ENCODE measurements around the gene PIEZO2.
A peak's percentile ranks its signal among the peaks of the same experiment; 100 is the strongest.

DNA sequence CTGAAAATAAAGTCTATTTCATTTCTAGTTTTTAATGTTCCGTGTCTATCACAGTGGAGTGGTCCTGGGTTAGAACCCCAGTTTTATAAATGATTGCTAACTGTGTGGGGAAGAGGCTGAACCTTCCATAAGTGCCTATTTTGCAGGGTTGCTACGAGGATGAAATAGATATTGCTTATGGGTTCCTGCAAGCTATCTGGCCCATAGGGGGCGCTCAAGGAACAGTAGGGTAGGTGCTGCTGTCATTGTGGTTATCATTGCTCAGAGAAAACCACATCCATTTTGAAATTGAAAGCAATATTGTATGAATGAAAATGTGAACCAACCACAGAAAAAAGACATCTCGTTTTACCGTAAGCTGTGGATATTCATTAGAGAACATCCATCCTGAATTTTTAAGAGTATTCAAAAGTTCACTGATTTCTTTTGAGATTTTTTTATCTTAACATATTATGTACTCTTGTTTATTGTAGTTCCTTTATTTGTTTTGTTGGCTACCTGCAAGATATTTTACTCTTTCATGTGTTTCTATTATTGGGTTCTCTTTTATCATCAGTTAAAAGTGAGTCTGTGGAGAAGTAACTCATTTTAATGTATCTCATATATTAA lies 362.0 kb downstream of the PIEZO2 start:
- TF ChIP-seq, protein P1, sequence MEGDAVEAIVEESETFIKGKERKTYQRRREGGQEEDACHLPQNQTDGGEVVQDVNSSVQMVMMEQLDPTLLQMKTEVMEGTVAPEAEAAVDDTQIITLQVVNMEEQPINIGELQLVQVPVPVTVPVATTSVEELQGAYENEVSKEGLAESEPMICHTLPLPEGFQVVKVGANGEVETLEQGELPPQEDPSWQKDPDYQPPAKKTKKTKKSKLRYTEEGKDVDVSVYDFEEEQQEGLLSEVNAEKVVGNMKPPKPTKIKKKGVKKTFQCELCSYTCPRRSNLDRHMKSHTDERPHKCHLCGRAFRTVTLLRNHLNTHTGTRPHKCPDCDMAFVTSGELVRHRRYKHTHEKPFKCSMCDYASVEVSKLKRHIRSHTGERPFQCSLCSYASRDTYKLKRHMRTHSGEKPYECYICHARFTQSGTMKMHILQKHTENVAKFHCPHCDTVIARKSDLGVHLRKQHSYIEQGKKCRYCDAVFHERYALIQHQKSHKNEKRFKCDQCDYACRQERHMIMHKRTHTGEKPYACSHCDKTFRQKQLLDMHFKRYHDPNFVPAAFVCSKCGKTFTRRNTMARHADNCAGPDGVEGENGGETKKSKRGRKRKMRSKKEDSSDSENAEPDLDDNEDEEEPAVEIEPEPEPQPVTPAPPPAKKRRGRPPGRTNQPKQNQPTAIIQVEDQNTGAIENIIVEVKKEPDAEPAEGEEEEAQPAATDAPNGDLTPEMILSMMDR (conservative IDR thresholded peaks at IDR 0.05) = peak; percentile 97
- TF ChIP-seq ZFX (IDR thresholded peaks at IDR 0.05) = no peak

Data from C4-2B (cell line).